Activated CD8-positive, alpha-beta memory T cell treated with anti-CD3 and anti-CD28 coated beads, Interleukin-2, amount 50 U/mL, for 24 hours (primary cell): ENCODE results near the gene ZBTB42.
A peak's percentile ranks its signal among the peaks of the same experiment; 100 is the strongest.

Source experiments
- DNase-seq: peaks from one replicate; pipeline ENCODE4 v3.0.0-alpha.2; 2020; ENCODE audit errors: extremely low read depth

ZBTB42 gene

DNA sequence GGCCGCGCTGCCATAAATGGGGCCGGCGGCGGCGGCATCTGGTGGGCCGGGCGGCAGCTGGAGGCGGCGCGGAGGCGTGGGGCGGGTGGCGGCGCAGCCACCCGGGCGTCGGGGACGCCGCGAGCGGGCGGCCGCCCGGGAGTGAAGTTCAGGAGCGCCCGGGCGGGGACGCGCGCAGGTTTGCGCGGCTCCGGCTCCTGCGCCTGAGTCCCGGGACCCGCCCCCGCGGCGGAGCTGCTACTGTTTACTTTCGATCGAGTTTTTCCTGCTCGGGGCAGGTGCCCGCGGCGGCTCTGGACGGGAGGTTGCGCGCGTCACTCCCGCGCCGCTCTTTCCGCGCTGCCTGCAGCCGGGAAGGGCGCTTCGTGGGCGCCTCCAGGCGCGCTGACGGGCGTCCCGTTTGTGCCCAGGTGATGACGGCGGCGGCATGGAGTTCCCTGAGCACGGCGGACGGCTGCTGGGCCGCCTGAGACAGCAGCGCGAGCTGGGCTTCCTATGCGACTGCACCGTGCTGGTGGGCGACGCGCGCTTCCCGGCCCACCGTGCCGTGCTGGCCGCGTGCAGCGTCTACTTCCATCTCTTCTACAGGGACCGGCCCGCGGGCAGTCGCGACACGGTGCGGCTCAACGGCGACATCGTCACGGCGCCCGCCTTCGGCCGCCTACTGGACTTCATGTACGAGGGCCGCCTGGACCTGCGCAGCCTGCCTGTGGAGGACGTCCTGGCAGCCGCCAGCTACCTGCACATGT is at the start of gene ZBTB42:
Gene ZBTB42, plus strand, starts transcription at position 331 of the 749 bp plus-strand sequence. Its CDS starts 97 bp downstream, at position 428.
- no peak for DNase-seq

DNA sequence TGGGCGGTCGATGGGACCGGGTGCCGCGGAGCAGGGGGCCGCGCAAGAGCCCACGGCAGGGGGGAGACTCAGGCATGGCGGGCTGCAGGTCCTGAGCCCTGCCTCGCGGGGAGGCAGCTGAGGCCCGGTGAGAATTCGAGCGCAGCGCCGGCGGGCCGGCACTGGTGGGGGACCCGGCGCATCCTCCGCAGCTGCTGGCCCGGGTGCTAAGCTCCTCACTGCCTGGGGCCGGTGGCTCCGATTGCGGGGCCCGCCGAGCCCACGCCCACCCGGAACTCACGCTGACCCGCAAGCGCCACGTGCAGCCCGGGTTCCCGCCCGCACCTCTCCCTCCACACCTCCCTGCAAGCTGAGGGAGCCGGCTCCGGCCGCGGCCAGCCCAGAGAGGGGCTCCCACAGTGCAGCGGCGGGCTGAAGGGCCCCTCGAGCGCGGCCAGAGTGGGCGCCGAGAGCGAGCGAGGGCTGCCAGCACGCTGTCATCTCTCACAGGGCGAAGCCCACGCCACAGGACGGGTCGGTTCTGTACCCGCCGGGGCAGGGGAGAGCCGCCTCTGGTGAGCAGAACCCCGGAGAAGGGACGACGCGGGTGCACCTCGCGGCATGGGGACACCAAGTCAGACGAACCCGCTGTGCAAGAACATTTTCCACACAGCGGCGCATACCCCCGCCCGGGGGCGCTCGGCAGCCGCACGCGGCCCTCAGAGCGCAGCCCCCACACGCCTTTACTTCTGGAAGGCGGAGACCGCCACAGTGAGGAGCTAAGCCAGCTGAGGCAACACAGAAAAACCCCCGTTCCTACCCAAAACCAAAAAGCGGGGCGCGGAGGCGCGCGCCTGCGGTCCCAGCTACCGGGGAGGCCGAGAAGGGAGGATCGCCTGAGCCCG is 49.1 kb upstream of the ZBTB42 start:
- DNase-seq: no peak

DNA sequence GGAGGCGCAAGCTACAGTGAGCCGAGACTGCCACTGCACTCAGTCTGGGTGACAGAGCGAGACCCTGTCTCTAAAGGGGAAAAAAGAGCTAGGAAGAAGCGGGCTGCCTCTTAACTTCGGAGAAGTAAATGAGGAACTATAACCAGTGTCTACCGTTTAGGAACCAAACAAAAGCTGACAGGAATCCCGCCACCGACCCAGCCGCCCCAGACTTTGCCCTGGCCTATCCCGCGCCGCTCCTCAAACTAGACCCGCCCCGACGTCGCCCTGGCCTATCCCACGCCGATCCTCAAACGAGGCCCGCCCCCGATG is 48.5 kb upstream of the ZBTB42 start:
- no peak for DNase-seq

DNA sequence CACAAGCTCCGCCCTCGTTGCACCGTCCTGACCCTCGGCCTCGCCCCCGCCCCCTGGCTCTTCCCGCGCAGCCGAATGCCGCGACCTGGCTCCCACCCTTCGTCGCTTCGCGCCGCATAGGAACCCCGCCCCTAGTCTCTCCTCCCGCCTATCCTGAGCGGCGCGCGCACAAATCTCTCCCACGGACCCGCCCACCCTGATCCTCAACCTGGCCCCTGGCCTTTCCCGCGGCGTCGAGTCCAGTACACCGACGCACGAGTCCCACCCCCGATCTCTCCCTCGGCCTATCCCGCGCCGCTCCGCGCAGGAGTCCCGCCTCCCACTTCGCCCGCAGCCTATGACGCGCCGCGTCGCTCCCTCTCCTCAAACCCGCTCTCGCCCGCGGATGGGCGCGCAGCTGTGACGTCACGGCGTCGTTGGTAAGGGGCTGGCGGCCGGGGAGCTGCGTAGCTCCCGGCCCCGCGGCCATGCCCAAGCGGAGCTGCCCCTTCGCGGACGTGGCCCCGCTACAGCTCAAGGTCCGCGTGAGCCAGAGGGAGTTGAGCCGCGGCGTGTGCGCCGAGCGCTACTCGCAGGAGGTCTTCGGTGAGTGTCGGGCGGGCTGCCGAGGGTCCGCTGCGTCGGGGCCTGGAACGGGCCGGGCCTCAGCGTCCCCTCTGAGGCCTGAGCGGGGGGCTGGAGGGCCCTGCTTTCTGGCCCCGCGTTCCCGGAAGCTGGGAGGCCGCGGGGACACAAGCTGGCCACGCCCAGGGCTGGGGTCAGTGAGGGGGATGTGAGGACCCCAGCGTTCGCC is 48.0 kb upstream of the ZBTB42 start, which contains the start of gene SIVA1:
Gene SIVA1, plus strand, starts transcription at position 413 of the 793 bp plus-strand sequence. Its CDS starts 55 bp downstream, at position 468.
- peak; percentile 99 for DNase-seq

DNA sequence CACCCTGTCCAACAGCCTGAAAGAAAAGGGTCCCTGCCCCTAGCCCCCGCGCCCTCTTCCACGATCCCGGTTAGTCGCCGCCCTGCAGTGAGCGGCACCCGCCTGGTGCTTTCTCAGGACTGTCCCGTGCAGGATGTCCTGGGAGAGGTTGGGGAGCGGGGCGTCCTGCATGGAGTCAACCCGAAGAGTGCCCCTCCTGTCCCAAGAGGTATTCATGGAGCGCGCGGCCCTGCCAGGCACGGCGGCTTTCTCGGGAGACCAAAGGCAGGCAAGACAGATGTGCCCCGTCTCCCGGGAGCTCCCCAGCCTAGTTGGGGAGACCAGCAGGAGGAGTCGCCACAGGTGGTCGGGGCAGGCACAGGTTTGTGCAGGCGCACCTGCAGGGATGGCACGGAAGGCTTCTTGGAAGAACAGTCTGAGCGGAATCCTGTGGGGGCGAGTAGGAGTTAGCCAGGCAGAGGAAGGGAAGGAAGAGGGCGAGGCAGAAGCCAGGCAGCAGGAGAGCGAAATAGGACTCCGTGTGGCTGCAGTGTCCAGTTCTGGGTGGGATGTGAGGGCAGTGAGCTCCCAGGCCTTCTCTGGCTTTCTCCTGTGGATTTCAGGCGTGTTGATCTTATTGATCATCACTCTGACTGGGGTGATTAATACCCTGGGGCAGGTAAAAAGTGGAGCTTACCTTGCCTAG is 47.2 kb upstream of the ZBTB42 start:
- DNase-seq: no peak

DNA sequence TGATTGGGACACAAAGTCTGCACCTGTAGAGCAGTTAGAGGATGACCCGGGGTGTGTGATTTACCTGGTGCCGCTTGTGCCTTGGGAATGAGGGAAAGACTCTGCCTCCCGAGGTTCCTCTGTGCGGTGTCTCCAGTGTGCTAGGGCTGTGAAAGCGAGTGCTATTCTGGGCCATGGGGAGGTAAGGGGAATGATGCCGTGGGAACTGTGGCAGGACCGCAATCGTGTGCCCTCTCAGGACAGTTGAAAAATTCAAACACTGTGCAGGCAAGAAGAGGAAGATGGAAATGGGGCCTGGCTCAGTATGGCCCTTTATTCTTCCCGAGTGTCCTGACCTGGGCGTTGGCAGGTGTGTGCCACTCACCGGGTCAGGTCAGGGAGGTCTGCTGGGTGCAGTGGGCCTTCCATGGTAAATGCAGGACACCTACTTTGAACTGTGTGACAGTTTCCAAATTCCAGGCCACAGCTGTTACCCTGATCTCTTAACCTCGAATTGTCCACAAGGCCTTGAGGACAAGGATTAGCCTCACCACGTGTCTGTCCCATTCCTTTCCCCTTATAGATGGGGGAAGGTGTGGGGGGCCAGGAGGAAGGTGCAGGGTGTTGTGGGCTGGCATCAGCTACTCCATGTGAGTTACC is 46.6 kb upstream of the ZBTB42 start:
- DNase-seq: no peak

DNA sequence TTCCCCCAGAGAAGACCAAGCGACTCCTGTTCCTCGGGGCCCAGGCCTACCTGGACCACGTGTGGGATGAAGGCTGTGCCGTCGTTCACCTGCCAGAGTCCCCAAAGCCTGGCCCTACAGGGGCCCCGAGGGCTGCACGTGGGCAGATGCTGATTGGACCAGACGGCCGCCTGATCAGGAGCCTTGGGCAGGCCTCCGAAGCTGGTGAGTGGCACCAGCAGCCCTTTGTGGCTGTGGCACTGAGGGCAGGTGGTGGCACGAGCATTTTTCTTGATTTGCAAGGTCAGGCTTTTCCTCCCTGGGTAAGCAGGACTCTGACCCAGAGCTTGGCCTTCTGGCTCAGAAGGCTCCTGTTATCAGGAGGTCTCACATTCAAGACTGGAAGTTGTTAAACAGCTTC is 45.3 kb upstream of the ZBTB42 start:
- no peak for DNase-seq

DNA sequence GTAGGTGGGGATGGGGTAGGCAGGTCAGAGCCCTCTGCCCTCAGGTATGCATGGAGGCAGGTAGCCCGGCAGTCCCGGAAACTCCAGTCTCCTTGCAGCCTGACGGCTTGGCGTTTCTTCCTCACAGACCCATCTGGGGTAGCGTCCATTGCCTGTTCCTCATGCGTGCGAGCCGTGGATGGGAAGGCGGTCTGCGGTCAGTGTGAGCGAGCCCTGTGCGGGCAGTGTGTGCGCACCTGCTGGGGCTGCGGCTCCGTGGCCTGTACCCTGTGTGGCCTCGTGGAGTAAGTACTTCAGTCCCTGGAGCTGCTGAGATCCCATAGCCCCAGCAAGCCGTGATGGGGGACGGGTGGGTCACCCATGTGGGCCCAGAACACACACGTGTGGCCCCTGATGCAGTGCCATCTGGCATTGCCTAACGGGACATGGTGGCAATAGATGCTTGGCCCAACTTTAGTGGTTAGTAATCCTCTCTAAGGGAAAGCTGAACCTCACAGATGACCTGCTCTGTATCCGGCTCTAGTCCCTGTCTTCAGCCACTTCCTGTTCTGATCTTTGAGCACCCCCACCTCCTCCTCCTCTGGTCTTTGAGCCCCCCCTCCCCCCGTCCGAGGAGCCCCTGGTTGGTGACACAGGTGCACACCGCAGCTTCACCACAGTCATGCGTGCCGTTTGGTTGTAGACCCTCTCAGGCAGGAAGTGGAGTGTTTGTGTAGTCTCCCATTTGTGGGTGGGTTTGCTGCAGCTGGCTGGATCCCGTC is 44.2 kb upstream of the ZBTB42 start:
- no peak for DNase-seq

DNA sequence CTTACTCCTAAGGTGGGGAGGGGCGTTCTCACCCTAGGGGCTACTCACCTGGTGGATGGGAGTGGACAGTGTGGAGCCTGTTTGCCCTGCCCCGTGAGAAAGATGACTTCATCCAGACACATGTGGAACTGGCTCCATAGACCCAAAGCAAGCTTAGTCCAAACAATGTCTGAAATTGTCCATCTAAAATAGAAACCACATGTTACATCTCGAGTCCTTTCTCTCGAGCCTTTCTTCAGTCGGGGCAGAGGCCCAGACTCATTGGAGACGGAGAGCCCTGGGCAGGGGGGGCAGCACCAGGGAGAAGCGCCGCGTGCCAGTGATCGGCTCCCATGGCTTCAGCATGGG is 43.7 kb upstream of the ZBTB42 start:
- no peak for DNase-seq

DNA sequence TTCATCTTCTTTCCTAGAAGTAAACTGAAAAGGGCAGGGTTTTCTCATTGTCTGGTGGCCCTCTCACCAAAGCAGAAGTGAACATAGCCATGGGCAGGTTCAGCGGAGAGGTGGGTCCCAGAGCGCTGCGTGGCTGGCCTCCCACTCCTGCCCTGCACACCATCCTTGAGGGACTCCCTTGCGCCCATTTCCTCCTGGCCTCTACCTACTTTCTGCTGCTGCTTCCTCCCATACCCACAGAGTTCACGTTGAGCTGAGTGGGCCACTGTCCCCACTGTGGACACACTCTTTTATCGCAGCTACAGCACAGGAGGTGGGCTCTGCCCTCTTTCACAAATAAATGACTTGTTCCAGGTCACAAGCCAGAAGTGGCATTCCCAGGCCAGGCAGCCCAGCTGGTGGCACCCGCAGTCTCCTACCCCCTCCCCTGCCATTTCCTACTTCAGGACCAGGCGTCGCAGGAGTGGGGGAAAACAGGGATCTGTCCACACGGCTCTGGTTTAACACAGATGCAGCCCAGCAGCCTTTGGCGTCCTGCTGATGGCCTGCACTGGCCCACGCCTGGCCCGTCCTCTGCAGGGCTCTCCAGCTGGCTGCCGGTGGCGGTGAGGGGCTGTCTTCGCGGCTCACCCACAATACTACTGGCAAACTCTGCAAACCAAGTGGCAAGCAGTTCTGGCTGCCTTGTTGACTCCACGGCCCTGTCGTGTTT is 43.1 kb upstream of the ZBTB42 start:
- no peak for DNase-seq

DNA sequence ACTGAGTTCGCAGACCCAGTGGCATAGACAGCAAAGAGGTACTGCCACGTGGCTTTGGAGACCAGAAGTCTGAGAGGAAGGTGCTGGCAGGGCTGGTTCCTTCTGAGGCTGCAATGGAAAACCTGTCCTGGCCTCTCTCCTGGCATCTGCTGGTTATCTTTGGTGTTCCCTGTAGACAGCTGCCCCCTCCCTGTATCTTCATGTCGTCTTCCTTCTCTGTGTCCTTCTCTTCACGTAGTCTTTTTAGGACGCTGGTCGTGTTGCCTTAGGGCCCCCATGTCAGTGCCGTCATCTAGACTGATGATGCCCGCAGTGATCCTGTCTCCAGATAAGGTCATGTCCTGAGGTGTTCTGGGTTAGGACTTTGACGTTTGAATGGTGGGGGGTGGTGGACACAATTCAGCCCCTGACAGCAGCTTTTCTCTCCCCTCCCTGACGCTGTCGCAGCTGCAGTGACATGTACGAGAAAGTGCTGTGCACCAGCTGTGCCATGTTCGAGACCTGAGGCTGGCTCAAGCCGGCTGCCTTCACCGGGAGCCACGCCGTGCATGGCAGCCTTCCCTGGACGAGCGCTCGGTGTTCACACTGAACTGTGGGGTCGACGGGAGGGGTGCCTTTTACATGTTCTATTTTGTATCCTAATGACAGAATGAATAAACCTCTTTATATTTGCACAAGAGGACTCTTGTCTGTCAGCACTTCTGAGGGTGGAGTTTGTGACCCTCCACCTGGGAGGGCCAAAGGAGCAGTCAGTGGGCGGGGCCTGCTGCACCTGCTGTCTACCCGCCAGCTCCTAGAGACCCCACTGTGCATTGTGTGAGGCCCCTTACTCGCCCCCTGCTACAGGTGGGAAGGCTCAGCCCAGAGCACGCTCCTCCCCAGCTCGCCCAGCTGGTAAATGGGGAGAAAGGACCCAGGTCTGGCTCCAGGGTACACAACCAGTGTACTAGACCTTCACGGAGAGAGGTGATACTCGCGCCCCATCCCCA is 41.6 kb upstream of the ZBTB42 start:
- no peak for DNase-seq

DNA sequence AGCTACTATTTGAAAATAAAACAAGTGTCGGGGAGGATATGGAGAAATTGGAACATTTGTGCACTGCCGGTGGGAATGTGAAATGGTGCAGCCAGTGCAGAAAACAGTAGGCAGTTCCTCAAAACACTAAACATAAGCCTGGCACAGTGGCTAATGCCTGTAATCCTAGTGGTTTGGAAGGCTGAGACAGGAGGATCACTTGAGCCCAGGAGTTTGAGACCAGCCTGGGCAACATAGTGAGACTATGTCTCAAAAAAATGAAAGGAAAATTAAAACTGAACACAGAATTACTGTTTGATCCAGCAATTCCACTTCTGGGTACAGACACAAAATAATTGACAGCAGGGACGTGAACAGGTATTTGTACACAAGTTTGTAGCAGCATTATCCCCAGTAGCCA is 35.4 kb upstream of the ZBTB42 start:
- DNase-seq: no peak

DNA sequence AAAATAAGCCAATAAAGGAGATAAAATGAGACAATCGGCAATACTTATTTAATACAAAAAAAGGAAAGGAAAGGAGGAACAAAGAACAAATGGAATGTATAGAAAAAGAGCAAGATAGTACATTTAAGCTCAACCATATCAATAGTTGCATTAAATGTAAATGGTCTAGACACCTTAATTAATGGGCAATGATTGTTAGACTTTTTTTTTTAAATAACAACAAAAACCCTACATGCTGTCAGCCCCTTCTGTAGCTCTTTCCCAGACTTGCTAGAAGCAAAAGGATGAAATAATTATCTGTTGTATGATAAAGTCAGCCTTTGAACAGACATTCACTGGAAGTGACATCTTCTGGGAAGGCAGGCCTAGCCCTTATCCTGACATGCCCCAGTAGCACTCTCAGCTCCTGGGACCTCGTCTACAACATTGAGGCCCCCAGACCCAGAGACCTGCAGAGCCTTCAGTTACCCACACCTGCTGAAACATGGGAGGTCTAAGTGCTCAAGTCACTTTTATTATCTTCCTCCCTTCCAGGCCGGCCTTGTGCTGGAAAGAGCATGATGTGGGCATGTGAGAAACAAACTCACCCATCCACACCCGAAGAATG is 34.5 kb upstream of the ZBTB42 start:
- DNase-seq: no peak

DNA sequence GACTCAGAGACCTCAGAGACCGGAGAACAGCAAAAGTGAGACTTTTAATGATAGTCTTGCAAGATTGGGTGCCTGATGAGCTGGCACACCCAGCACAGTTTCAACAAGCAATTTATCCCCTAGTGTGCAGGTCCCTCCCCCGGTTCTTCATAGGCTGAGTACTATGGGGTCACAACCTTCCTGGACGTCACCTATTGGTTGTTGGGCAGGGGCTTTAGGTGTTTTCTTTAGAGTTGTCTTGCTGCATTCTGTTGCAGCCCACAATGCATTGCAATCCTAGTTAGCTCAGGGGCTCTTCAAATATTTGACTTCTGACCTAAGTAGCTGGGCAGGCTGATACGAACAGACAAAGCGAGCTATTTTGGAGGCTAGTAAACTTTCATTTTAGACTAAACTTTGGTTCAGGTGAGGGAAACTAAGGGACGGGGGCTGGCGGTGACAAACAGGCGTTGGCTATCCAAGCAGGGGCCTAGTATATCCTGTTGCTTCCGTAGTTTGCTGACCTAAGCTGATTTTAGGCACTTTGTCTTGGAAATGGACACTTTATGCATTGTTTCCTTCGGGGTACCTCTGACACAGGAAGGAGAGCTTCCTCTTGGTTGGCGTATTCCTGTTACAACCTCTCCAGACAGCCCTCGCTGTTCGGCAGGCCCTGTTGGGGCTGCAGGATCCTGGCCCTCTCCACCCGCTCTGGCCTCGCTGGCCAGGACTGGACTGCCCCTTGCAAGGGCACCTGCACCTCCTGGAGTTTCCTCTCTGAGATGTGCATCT is 33.9 kb upstream of the ZBTB42 start:
- no peak for DNase-seq

DNA sequence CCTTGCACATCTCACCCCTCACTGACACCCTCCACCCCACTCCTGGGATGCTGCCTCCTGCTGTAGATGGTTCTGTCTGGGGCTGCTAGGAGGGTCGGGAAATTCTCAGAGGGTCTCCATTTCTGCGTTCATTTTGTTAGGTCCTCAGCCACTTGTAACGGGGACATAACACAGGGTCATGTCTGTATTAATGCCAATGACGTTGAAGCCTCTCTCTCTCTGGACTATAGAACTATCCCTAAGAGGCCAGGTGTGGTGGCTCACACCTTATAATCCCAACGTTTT is 33.3 kb upstream of the ZBTB42 start:
- no peak for DNase-seq

DNA sequence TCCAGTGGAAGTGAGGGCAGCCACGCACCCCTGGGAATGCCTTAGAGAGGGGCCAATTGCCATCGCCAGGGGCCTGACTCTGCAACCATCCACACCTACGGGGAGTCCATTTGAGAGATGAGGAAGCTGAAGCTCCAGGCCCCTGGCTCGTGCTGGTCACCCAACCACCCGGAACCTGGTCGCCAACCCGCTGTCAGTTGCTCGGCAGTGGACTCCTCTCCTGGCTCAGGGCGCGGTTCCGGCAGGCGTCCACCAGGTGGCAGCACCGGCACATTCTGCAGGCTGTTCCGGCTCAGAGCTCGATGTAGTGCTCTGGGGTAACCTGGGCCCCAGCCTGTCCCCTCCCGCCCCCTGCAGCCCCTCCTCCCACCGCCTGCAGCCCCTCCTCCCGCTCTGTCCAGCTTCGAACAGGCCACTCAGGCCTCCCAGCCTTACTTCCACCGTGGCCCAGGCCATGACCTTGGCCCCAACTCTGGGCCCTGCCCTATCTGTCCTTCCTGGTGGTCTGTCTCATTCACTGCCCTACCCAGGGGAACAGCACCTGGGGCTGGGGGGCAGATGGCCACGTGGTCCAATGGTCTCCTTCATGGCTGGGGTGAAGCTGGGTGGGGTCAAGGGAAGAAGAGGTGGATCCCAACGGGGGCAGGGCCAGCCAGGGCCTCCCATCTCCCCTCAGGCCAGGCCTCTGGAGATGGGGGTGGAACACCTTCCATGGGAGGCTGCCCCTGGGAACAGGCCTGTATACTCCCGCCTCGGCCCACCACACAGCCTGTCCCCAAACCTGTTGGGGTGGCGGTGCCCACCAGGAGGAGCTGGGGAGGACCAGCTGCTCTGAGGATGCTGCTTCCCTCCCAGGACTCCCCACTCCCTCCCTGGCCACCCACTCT is 32.2 kb upstream of the ZBTB42 start:
- DNase-seq: peak; percentile 78
